ENCODE results near the gene DNPEP.
"Not testable (repeated sequence)": the region's sequence is repeated elsewhere in the genome, so short reads cannot be mapped to it uniquely, and the experiment has no call there.

Gene DNPEP

GRCh38 chr2:219398721-219399363 lies 11.1 kb upstream of the DNPEP start:
- no peak for DNase-seq

DNA sequence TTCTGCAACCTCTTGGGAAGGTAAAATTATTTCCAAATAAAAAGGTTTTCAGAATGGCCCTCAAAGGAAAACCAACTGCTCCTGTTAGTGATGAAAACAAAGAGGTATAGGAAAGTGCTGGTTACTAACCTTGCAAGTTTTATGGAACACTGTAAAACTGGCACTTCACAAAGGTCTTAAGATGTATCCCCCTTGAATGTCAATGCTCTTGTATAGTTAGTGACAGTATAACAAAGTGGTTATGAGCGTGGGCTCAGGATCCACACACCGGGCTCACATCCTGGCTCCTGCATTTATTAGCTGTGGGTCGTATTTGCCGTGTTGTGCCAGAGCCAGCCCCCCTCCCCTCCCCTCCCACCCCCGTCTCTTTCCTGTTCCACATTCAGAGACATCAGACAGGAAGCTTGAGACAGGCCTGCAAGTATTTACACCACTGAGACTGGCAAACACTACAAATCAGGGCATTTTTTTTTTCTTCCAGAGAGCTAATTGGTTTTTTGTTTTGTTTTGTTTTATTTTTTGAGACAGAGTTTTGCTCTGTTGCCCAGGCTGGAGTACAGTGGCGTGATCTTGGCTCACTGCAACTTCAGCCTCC lies 9.2 kb upstream of the DNPEP start:
- no peak for DNase-seq

DNA sequence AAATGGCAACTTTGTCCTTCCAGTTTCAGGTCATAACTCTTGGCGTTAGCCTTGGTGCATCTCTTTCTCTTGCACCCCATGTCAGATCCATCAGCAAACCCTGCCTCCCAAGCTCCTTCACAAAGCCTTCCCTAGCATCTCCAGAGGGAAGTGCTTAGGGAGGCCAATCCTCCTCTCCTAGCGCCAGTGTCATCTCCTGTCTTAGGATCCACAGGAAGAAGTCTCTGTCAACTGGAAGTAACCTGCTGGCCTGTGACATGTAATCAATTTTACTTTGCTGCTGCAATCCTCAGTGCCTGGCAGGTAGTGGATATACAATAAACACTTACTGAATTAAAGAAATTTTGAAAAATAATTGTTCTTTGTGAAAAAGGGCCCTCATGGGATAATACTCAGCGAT lies 7.9 kb upstream of the DNPEP start:
- no peak for DNase-seq

DNA sequence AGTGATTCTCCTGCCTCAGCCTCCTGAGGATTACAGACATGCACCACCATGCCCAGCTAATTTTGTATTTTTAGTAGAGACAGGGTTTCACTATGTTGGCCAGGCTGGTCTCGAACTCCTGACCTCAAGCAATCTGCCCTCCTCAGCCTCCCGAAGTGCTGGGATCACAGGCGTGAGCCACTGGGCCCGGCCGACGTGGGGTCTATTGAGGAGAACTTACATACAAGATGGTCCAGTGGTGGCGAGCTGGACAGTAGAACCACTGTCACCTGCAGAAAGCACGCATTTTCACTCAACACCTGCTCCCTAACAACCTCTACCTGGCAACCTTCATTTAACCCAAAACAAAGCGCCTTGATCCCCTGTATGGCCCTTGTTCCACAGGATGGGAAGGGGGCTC lies 7.3 kb upstream of the DNPEP start:
- DNase-seq, result not testable (repeated sequence)

- no peak for DNase-seq
These were observed 5.0 kb upstream of the DNPEP start for GRCh38 chr2:219392754-219393153.

- DNase-seq, result no peak
These were observed 1.1 kb upstream of the DNPEP start for GRCh38 chr2:219388907-219389156.

GRCh38 chr2:219388121-219388906 lies 602 bp upstream of the DNPEP start:
- DNase-seq, result peak; percentile 73

GRCh38 chr2:219386532-219387280 lies 1.0 kb downstream of the DNPEP start:
- no peak for DNase-seq

DNA sequence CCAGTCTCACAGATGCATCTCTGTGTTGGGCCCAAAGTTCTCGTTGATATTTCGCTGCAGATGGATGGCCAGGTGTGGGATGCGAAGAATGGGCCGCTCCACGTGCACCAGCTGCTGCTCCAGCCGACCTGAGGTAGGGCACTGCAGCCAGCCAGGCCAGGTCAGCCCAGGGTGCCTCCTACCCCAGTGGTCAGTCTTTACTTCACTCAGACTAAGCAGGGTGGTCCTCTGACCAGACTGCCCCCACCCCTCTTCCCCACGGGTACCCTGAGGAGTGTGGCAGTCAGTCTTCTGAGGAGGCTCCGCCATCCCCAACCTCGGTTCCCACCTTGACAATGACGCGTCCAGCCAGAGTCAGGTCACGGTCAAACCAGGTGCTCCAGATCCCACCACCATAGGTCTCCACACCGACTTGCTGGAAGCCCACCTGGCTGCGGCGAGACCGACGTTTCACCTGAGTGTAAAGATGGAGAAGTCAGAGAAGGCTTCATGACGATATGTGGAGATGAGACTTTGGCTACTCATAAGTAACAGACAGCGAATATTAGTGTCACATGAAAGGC lies 1.7 kb downstream of the DNPEP start:
- DNase-seq, result no peak

DNA sequence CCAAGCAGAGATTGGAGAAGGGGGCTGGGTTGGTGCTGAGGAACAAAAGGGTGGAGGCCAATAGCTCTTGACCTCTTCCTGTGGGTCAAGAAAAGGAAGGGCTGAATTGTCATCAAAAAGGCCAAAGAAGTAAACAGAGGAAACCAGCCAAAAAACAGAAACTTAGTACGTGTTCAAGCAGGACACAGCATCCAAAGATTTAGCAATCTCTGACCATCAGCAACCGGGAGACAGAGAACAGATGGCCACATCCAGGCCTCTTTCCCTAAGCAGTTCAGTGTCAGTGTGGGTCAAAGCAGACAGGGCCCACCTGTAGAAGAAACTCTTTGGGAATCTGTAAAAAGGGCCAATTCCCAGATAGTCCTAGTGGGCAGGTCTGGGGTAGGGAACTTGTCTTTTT lies 2.9 kb downstream of the DNPEP start:
- DNase-seq, result no peak

- DNase-seq, result no peak
These were observed 3.5 kb downstream of the DNPEP start for GRCh38 chr2:219384083-219384713.

DNA sequence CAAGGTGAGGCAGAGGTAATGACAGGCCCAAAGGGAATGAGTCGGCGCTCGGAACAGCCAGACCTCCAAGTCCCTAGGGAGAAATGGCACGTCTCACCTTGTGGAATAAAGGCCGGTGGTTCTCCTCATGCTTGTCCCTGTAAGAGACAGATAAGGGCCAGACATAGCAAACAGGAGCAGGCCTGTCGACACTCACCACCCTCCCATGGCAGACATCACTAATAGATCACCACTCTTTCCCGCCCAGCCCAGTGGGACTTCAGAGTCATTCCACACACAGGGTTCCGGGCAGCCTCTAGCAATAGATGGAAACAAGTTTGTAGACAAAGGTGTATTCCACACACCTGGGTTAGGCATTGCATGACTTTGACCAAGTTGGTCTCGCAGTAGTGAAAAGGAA lies 6.3 kb downstream of the DNPEP start:
- DNase-seq, result no peak

DNA sequence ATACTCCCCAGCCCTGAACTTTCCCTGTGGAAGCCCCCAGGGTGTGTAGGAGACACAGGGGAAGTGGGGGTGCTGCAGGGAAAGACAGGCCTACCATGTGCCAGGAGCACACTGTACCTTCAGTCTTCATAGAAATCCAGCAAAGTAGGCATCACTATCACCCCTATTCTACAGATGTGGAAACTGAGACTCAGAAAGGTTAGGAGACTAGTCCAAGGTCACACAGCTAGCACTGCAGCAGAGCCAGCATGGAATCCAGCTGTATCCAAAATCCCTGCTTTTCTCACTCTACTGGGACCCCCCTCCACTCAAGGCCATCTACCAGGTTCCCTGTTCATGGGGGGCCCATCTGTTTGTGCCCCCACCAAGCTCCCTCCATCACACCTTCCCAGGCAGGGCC lies 6.8 kb downstream of the DNPEP start:
- no peak for DNase-seq

GRCh38 chr2:219378163-219378851 lies 9.4 kb downstream of the DNPEP start:
- no peak for DNase-seq

DNA sequence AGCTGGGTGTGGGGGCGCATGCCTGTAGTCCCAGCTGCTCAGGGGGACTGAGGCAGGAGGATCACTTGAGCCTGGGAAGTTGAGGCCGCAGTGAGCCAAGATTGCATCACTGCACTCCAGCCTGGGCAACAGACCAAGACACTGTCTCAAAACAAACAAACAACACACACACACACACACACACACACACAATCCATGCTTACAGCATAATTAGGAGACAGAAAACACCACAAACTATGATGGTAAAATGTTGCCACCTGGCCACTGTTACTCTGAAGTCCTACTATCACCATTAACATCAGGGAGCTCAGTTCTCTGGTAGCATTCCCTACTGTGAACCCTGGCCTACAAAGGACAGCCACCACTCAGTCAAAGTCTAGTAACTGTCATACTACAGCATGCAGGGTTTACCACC lies 18.3 kb downstream of the DNPEP start:
- DNase-seq, result no peak

- DNase-seq, result no peak
These were observed 19.0 kb downstream of the DNPEP start for GRCh38 chr2:219368690-219369191.

DNA sequence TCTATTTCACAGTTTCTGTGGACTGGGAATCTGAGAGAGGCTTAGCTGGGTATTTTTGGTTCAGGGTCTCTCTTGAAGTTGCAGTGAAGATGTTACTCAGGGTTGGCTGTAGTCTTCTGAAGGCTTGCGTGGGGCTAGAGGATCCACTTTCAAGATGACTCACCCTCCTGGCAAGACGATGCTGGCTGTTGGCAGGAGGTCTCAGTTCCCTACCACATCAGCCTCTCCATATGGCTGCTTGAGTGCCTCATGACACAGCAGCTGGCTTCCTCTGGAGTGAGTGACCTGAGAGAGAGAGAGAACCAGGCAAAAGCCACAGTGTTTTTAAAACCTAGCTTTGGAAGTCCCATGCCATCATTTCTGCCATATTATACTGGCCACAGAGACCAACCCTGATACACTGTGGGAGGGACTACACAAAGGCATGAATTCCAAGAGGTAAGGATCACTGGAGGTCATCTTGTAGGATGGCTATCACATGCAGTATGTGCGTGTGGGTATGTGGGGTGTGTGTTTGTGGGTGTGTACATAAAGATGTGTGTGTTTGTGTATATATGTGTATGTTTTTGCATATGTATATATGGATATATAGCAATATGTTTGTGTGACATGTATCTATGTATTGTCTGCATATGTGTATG lies 25.1 kb downstream of the DNPEP start:
- DNase-seq, result no peak

GRCh38 chr2:219362072-219362471 lies 25.6 kb downstream of the DNPEP start:
- no peak for DNase-seq

DNA sequence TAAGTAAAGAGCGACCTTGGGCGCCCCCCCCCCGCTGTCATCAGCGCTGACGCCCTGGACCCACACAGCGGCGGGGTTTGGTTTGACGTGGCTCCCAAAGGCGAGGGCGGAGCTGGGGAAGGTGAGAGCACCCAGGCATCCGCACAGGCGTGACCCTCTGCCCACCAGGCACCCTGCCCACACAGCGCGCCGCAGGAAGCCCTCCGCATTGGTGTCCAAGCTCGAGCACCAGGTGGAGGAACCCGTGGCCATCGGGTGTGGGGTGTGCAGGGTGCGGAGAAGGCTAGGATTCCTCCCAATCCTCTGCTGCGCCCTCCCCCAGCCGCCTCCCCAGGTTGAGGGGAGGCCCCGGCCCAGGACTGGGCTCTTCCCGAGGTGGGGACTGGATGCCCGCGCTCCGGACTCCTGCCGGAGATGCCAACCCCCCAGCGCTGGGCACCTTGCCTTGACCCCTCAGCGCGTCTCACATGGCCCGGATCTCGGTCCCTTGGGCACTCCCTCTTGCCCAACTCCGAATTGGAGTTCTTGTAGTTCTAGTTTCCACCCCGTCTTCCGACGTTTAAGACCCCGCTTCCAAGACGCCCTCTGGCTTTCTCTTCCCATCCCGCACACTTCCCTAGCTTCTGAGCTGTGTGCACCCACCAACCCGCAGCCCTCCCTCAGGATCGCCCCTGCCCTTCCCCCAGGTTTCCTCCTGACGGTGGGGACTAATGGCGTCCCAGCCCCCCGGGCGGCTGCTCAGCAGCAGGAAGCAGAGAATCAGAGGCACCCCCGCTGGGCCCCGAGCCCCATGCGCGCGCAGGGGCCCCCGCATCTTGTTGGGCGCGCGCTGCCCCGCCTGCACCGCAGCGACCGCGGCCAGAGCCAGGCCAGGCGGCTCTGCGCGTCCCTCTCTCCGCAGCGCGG lies 29.3 kb downstream of the DNPEP start:
- no peak for DNase-seq

DNA sequence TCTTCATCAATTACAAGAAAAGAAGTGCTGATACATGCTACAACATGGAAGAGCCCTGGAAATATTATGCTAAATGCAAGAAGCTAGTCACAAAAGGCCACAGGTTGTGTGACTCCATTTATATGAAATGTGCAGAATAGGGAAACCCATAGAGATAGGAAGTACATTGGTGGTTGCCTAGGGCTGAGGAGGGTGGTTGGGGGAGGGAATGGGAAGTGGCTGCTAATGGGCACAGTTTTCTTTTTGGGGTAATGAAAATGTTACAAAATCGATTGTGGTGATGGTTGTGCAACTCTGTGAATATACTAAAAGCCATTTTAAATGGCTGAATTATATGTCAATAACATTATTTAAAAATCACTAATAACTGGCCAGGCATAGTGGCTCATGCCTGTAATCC lies 30.9 kb downstream of the DNPEP start:
- DNase-seq, result no peak

DNA sequence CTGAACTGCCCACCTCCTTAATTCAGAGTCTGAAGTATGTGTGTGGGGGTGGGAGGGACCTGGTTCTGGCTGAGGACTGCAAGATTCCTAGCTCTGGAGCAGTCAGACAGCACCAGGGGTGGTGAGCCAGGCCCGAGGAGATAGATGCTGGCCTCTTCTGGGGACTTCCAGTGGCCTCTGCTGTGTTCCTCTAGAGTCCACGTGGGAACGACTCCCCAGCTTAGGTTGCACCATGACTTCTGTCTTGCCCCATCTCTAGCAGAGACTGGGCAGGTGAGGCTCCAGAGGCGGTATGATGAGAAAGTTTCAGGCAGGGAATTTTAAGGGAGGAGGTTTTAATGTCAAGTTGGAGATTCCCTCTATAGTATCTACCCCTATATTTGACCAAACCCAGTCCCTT lies 33.1 kb downstream of the DNPEP start:
- DNase-seq, result no peak

Measured in KG1 (cell line).